Retina (tissue), 1 donor: Measurements from ENCODE around the gene IL12RB1.

Source experiments
- DNase-seq: peaks from one replicate; pipeline ENCODE4 v3.0.0-alpha.2; 2016

IL12RB1 gene

DNA sequence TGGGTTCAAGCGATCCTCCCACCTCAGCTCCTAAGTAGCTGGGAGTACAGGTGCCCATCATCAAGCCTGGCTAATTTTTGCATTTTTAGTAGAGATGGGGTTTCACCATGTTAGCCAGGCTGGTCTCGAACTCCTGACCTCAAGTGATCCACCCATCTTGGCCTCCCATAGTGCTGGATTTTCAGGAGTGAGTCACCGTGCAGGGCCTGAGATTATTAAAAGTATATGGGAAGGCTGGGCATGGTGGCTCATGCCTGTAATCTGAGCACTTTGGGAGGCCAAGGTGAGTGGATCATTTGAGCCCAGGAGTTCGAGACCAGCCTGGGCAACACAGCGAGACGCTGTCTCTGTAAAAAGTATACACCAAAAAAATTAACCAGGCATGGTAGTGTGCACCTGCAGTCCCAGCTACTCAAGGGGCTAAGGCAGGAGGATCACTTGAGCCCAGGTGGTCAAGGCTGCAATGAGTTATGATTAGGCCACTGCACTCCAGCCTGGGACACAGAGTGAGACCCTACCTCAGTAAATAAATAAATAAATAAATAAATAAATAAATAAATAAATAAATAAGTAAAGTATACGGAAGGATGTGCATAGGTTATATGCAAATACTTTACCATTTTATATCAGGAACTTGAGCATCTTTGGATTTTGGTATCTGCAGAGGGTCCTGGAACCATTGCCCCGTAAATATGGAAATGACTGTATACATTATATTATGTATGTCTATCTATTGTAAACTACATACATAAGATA is 854 bp downstream of the IL12RB1 start:
- DNase-seq = no peak

DNA sequence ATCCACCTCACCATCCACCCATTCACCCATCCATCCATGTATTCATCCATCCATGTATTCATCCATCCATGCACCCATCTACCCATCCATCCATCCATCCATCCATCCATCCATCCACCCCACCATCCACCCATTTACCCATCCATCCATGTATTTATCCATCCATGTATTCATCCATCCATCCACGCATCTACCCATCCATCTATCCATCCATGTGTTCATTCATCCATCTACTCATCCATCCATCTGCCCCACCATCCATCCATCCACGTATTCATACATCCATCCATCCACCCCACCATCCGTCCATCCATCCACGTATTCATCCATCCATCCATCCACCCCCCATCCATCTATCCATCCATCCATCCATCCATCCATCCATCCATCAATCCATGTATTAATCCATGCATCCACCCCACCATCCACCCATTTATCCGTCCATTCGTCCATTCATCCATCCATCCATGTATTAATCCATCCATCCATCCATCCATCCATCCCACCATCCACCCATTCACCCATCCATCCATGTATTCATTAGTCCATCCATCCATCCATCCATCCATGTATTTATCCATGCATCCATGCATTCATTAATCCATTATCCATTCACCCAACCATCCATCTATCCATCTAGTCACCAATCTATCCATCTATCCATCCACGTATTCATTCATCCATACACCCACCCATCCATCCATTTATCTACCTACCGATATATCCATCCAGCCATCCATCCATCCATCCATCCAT is 2.6 kb downstream of the IL12RB1 start:
- no peak for DNase-seq

DNA sequence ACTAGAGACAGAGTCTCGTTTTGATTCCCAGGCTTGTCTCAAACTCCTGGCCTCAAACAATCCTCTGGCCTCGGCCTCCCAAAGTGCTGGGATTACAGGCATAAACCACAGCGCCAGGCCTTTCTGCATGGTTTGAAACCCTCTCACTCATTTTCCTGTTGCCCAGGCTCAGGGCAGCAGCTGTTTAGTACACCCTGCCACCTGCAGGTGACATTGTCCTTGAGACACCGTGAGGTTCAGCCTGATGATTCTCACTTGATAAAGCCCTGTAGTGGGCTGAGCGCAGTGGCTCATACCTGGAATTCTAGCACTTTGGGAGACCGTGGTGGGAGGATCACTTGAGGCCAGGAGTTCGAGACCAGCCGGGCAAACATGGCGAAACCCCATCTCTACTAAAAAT is 12.5 kb downstream of the IL12RB1 start:
- DNase-seq = no peak

DNA sequence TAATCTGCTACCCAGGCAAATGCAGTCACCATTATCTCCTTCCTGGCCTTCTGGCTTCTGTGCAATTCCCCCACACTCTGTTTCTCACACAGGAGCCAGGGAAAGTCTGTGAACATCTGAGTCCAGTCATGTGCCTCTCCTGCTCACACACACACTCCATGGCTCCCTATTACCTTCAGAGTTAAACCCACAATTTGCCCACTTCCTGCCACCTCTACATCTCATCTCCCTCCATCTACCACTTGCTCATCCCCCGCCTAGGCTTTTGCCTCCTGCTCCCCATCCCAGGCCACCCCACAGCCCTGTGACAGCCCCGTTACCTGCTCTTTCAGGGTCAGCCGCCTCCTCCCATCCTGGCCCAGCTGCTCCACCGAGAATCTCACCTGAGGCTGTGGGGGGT is 13.5 kb downstream of the IL12RB1 start:
- no peak for DNase-seq

DNA sequence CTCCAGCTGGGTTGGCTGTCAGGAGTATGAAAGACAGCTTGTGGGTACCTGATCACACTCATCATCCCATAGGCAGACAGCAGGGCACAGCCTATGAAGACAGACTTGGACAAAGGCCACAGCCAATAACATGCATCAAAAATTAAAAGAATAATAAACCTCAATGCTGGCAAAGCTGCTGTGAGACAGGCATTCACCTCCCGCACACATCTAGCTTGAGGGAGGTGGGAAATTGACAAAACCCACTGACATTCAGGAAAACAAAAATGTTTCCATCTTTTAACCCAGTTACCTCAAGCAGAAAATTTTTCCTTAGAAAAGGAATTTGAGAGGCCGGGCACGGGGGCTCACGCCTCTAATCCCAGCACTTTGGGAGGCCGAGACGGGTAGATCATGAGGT is 14.4 kb downstream of the IL12RB1 start:
- DNase-seq = no peak

DNA sequence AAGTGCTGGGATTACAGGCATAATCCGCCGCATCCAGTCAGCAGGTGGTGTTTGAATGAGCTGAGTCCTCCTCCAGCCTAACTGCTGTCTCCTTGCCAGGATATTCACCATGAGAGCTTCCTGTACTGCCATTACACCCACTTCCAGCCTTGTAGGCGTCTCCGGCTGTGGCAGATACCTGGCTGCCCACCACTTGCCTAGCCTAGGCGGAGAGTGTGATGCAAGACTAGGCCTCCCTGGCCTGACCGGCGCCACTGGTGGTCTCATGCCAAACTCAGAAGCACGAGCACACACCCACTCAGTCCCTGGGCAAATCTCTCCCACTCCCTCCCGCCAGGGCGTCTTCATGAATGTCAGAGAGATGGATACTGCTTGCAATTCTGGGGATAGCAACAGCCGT is 16.6 kb downstream of the IL12RB1 start:
- no peak for DNase-seq

DNA sequence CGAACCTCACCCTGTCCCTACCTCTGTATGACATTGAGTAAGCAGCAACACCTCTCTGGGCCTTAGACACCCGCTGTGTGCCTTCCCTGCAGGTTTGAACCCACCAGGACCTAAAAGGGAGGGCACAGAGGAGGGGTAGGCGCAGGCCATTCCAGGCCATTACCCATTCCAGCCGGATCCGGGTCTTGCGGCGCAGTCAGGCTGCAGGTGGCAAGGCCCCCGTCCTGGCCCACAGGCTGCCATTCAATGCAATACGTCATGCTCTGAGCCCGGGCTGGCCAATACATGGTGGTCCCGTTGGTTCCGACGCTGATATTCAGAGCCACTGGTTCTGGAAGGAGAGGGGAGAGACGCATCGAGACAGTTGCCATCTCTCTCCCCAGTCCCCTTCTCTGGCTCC is 17.4 kb downstream of the IL12RB1 start:
- no peak for DNase-seq

DNA sequence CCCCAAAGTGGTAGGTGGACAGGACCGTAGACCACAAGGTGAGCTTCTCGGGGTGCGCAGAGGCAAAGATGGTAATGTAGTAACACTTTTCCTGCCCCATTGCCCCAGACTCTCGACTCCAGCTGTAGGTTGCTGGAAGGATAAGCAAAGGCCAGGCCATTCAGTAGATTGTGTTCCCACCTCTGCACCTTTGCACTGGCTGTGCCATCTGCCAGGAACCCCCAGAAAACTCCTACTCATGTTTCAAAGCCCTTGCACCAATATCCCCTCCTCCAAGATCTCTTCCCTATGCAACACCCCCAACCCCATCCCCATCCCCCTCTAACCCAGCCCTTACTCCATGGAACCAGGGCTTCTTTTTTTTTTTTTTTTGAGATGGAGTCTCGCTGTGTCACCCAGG is 18.3 kb downstream of the IL12RB1 start:
- DNase-seq = no peak

DNA sequence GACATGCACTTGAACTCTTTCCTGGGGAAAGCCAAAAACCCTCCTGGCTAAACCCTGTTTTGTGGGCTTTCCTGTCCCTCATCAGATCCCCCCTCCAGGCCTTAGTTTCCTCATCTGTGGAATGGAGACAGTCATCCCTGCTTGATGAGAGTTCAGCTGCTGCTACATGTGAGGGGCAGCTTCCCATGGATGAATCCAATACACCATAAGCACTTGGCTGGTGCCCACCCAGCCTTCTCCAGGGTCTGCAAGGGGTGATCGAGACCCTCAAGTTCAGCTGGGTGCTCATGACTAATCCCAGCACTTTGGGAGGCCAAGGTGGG is 21.6 kb downstream of the IL12RB1 start:
- no peak for DNase-seq

DNA sequence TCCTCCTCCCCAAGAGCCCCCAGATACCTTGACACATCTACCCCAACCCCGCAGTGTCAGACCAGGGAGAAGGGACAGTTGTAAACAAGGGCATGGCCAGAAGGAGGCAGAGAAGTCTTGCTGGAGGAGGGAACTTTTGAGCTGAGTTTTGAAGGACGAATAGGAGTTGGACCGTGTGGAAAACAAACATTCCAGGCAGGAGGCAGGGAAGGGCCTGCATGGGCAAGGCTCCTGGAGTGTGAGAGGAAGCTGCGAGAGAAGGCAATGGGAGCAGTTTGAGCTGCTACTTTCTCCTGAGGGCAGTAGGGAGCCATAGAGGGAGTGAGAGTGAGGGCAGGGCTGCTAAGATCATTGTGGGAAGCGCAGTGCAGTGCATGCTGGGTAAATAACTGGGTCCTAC is 23.3 kb downstream of the IL12RB1 start:
- no peak for DNase-seq

DNA sequence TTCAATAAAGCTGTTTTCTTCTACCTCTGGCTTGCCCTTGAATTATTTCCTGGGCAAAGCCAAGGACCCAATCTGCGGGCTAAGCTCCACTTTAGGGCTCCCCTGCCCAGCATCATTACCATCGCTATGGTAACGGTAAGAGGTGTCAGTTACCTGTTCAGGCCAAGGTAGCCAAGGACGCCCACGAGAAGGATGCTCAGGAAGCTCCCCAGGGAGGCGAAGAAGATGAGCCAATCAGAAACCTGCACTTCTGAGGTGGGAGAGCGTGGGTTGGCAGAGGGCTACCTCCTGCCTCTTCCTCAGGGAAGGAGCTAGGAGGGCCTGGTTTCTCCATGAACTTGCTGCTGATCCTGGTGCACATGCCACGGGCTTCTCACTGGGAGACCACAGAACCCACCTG is 24.7 kb downstream of the IL12RB1 start:
- DNase-seq = no peak

DNA sequence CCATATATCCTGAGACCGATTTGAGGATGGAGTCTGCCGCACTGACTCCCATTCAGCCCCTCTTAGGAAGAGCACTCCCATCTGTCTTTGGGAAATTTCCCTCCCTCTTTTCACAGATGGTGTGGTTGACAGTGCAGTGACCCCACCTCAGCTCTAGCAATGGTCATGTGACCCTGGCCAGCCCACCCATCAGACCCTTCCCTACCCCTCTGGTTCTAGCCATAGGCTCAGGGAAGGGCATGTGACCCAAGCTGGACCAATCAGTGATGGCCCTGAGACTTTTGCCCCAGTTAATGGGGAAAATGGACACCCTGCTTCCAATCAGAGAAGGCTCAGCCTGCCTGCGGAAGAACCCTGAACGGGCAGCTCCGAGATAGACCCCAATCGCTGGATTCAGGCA is 26.3 kb downstream of the IL12RB1 start:
- no peak for DNase-seq

DNA sequence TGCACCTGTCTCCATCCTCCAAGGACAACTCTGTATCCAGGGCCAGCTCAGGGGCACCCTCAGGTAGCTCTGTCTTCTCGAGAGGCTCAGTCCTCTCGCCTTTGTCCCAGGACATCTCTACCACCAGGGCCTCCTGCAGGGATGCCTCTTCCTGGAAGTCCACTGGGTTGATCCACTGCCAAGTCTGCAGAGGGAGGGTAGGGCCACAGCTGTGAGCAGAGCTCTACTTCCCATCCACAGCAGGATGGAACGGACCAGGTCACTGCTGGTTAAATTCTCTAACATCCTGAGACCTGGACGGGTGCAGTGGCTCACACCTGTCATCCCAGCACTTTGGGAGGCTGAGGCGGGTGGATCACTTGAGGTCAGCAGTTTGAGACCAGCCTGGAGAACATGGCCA is 26.8 kb downstream of the IL12RB1 start:
- DNase-seq = no peak

DNA sequence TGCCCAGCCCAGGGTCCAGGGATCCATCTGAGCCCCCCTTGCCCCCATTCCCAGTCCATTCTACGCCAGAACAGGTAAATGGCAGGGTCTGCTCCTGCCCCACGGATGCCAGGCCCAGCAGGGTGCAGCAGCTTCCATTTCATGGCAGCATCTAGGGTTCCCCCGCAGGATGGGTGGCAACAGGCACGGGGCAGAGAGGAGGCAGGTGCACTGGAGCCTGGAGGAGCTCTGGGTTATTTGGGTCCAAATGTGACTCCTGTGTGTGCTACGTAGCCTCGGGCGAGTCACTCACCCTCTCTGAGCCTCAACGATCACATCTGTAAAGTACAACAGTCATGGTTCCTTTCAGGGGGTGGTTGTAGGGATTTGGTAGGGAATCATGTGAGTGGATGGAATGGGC is 27.4 kb downstream of the IL12RB1 start:
- no peak for DNase-seq

DNA sequence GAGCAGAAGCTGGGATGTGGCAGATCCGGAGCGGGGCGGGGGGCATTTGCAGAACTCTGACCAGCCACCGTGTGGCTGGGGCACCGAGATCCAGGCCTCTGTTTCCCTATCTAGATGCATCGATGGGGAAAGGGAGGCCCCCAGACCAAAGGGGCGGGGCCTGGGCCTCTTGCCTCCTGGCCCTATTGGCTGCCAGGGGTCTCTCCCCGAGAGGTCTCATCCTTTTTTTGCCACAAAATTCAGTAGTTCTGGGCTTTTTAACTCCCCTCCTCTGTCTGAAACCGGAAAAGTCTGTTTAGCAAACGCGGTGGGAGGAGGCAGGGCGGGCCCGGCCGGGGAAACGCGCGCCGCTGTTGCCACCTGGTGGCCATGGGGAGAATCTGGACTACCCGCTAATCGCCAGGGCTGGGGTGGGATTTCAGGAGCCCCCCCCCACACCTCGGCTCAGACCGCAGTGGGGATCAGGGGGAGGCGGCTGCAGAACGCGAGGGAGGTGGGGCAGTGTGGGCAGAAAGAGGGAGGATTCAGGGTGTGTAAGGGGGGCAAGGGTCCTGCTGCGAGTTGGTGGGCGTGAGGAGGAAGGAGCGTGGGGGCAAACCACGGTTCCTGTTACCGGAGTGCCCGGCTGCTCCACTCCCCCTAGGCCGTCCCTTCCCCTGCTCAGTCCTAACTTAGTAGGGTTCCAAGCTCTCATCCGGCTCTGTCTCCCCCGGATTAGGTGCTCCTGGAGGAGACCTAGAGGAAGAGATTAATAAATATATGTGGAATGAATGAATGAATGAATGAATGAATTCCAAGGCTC is 28.3 kb downstream of the IL12RB1 start:
- DNase-seq = peak; percentile 87

DNA sequence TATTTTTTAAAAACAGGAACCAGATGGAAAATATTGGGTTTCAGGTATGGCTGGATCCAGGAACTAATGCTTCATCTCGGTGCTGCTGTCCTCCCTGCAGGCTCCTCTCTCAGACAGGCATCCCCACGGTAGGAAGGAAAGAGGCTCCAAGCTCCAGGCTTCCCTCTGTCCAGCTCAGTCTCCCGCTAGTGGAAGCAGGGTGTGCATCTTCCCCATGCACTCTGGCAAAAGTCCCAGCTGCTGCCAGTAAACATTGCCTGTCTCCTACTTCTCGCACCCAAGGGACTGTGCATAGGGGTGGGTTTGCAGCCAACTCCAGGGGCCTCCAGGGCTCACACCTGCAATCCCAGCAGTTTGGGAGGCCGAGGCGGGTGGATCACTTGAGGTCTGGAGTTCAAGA is 29.2 kb downstream of the IL12RB1 start:
- DNase-seq = no peak

DNA sequence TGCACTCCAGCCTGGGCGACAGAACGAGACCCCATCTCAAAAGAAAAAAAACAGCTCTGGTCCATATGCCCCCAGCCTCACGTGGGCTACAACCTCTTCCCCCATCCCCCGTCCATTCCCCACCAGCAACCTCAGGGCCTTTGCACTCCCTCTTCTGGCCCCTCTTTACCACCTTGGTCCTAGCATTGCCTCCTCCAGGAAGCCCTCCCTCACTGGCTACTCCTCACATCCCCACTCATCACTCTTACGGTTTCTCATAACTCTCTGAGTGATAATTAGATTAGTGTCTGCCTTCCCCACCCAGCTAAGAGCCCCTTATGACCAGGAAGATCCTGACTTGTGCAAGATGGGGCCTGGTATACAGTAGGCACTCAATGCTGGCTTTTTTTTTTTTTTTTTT is 30.8 kb downstream of the IL12RB1 start:
- no peak for DNase-seq

DNA sequence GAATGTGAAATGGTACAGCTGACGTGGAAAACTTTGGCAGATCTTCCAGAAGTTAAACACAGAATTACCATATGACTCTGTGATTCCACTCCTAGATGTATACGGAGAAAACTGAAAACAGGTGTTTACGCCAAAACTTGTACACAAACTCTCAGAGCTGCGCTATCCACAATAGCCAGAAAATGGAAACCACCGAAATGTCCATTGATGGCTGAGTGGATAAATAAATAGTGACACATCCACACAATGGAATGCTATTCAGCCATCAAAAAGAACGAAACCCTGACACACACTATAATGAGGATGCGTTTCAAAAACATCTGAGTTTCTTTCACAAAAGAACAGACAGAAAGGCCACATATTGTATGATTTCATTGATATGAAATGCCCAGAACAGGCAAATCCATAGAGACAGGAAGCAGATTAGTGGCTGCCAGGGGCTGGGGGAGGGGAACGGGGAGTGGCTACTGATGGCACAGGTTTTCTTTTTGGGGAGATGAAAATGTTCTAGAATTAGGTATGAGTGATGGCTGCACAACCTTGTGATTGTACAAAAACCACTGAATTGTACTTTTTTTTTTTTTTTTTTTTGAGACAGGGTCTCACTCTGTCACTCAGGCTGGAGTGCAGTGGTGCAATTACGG is 33.0 kb downstream of the IL12RB1 start:
- DNase-seq = no peak

DNA sequence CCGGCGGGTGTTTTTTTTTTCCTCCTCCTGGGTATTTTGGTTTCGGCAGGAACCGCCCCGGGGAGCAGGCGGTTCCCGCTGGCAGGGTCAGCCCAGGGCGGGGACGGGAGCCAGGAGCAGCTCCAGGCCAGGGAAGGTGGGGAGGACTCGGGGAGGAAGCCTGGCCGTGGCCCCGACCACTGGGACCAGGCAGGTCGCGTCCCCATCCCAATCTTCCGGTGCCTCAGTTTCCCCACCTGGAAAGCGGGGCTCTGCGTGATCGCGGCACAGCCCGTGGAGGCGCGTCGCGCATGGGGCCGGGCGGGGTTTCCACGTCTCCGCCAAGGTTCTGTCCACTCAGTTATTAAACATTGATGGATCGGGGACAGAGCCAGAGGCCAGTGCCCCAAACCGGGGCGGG is 34.8 kb downstream of the IL12RB1 start:
- no peak for DNase-seq

DNA sequence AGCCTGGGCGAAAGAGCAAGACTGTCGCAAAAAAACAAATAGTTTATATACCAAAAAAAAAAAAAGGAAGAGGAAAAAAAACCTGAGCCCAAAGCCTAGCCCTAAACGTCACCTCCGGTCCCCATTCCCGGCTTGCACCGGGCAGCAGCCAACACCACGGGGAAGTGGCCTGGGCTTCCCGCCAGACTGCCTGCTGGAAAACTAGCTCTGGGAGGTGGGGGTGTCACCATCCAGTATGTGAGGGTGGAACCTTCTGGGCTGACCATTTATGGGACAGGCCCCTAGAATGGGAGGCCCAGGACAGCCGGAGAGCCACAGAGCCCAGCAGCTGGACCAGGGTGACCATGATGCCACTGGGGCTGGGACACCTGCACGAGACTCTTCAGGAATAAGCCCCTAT is 37.3 kb downstream of the IL12RB1 start:
- no peak for DNase-seq

DNA sequence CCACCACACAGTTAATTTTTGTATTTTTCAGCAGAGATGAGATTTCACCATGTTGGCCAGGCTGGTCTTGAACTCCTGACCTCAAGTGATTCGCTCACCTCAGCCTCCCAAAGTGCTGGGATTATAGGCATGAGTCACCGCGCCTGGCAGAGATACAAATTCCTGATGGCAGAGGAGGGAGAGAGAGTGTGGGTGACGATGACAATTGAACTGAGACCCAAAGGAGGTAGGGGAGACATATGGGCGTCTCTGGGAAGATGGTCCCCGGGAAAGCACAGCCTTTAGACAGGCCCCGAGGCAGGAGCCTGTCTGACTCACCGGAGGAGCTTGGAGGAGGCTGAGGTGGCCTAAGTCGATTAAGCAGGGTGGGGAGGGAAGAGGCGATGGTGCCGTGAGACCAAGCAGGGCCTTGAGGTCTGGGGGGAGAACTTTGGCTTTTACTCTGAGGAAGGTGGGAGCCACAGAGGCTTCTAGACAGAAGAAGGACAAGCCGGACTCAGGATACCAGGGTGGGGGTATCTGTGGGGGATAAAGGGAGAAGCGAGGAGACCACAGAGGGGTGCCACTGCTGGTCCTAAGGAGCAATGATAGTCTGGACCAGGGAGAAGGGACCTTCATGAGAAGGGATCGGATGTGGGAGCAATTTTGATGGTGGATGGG is 40.5 kb downstream of the IL12RB1 start:
- DNase-seq = no peak

DNA sequence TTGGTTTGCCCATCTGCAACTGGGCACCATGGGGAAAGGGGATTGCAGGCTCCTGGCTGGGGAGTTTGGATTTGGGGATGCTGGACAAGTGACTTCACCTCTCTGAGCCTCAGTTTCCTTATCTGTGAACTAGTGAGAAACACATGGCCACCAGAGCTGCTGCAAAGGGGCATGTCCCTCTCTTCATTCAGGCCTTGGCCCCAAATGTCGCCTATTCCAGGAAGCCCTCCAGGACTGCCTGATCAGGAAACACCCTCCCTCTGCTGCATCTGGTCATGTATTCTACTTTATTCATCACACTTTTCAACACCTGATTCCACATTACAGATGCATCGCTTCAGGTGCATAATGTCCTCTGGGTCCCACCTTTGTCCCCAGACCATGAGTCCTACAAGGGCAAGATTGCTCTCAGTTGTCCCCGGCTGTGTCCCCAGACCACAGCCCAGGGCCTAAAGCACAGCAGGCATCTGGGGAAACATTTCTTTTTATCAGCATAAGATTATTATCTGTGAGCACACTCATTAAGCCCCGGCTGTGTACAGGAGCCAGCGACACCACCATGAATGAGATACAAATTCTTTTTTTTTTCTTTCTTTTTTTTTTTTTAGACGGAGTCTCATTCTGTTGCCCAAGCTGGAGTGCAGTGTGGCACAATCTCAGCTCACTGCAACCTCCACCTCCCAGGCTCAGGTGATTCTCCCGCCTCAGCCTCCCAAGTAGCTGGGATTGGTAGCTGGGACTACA is 41.3 kb downstream of the IL12RB1 start:
- DNase-seq = no peak
